WTC11 (cell line): Measurements from ENCODE around the gene COL16A1. TPM values are rescaled to one million over a fixed set of nuclear protein-coding genes. Genes with fewer than 3 reads are reported as not detected.

Experiments used
- ATF2 ChIP-seq: sonication (generic); formaldehyde crosslinking; IDR thresholded peaks from 2 replicates; pipeline ENCODE4 v1.8.1; 2022; ENCODE audit warnings: low read depth, missing genetic modification reagents, borderline replicate concordance
- CTCF ChIP-seq: fragments of 200-600 bp; IDR thresholded peaks from 2 replicates; pipeline ENCODE4 v1.8.0; 2022; ENCODE audit warnings: antibody characterized with exemption
- EMX1 ChIP-seq: fragments of 250-450 bp; sonication (Bioruptor Pico); IDR thresholded peaks from 2 replicates; pipeline ENCODE4 v1.8.0; 2021; ENCODE audit warnings: mild to moderate bottlenecking
- HMGA2 ChIP-seq: fragments of 250-450 bp; sonication (Bioruptor Pico); IDR thresholded peaks from 2 replicates; pipeline ENCODE4 v1.4.0; 2021; ENCODE audit warnings: mild to moderate bottlenecking, moderate library complexity
- HMGXB4 ChIP-seq: sonication (generic); formaldehyde crosslinking; IDR thresholded peaks from 2 replicates; pipeline ENCODE4 v1.8.1; 2023; ENCODE audit warnings: mild to moderate bottlenecking, moderate library complexity, missing genetic modification reagents
- IRF1 ChIP-seq: sonication (generic); formaldehyde crosslinking; IDR thresholded peaks from 2 replicates; pipeline ENCODE4 v1.8.0; 2023; ENCODE audit warnings: missing genetic modification reagents
- KAT7 ChIP-seq: sonication (generic); formaldehyde crosslinking; IDR thresholded peaks from 2 replicates; pipeline ENCODE4 v1.8.1; 2023; ENCODE audit warnings: missing genetic modification reagents, mild to moderate bottlenecking, borderline replicate concordance
- RORB ChIP-seq: fragments of 250-450 bp; sonication (Bioruptor Pico); IDR thresholded peaks from 2 replicates; pipeline ENCODE4 v1.9.0; 2021; ENCODE audit warnings: mild to moderate bottlenecking
- SMAD4 ChIP-seq: sonication (generic); formaldehyde crosslinking; IDR thresholded peaks from 2 replicates; pipeline ENCODE4 v1.8.0; 2022; ENCODE audit warnings: mild to moderate bottlenecking, missing genetic modification reagents
- TEAD4 ChIP-seq: sonication (generic); formaldehyde crosslinking; IDR thresholded peaks from 2 replicates; pipeline ENCODE4 v1.8.0; 2022; ENCODE audit warnings: mild to moderate bottlenecking, missing genetic modification reagents
- ZNF219 ChIP-seq: sonication (generic); formaldehyde crosslinking; IDR thresholded peaks from 2 replicates; pipeline ENCODE4 v1.8.0; 2023; ENCODE audit warnings: missing genetic modification reagents, mild to moderate bottlenecking, borderline replicate concordance
- ZNF281 ChIP-seq: sonication (generic); formaldehyde crosslinking; IDR thresholded peaks from 2 replicates; pipeline ENCODE4 v1.8.0; 2023; ENCODE audit warnings: mild to moderate bottlenecking, missing genetic modification reagents
- ZNF532 ChIP-seq: fragments of 250-450 bp; sonication (Bioruptor Pico); IDR thresholded peaks from 2 replicates; pipeline ENCODE4 v1.9.0; 2021; ENCODE audit warnings: mild to moderate bottlenecking, borderline replicate concordance
- total RNA-seq: library from RNA; stranded (reverse); gene quantifications from 3 replicates; pipeline ENCODE4 v1.2.3, GENCODE V29; 2021

COL16A1 gene
- total RNA-seq, 1 experiment from 2014 or later, result 8.8 TPM

- TF ChIP-seq ZNF532 (CRISPR knock-in tag) (no peak), RORB (CRISPR knock-in tag) (no peak), HMGA2 (CRISPR knock-in tag) (no peak), ATF2 (CRISPR knock-in tag) (no peak), EMX1 (CRISPR knock-in tag) (no peak), CTCF (no peak), ZNF219 (CRISPR knock-in tag) (0 out of 2 replicates have a peak, but pooled peaks have one; percentile 36), ZNF281 (CRISPR knock-in tag) (peak; percentile 49; the same call in 1 of the 2 replicates), KAT7 (CRISPR knock-in tag) (no peak), HMGXB4 (peak; percentile 45; the same call in 1 of the 2 replicates), TEAD4 (CRISPR knock-in tag) (no peak), SMAD4 (CRISPR knock-in tag) (no peak), IRF1 (CRISPR knock-in tag) (no peak)
Observed at GRCh38 chr1:31705080-31705866, 1.5 kb upstream of the COL16A1 start (continued).
